SIG-M5 treated with dmso at 0.1 percent for 504 hours (cell line): ENCODE results near the gene UQCC2.

ENCODE experiments used
- DNase-seq: peaks from one replicate; lab custom pipeline; 2025; ENCODE audit not compliant: unreplicated experiment; lab: John Stamatoyannopoulos, UW

Gene UQCC2

GRCh38 chr6:33744001-33744848 lies 32.7 kb upstream of the UQCC2 start:
- peak; percentile 64 for DNase-seq

- DNase-seq = no peak
Measured at GRCh38 chr6:33742837-33743236, 31.3 kb upstream of the UQCC2 start.

GRCh38 chr6:33742092-33742491 lies 30.6 kb upstream of the UQCC2 start:
- DNase-seq = no peak

GRCh38 chr6:33740794-33741193 lies 29.3 kb upstream of the UQCC2 start:
- no peak for DNase-seq

- DNase-seq = peak; percentile 15
Measured at GRCh38 chr6:33740204-33740608, 28.7 kb upstream of the UQCC2 start.

GRCh38 chr6:33739571-33739970 lies 28.1 kb upstream of the UQCC2 start:
- no peak for DNase-seq

GRCh38 chr6:33738879-33739278 lies 27.4 kb upstream of the UQCC2 start:
- no peak for DNase-seq

GRCh38 chr6:33738153-33738552 lies 26.7 kb upstream of the UQCC2 start:
- no peak for DNase-seq

GRCh38 chr6:33737267-33738026 lies 25.9 kb upstream of the UQCC2 start:
- DNase-seq = no peak

- no peak for DNase-seq
Measured at GRCh38 chr6:33735216-33735615, 23.7 kb upstream of the UQCC2 start.

- DNase-seq = no peak
Measured at GRCh38 chr6:33733709-33734007, 22.2 kb upstream of the UQCC2 start.

- no peak for DNase-seq
Measured at GRCh38 chr6:33732817-33733708, 21.6 kb upstream of the UQCC2 start.

- DNase-seq = no peak
Measured at GRCh38 chr6:33732385-33732784, 20.9 kb upstream of the UQCC2 start.

- peak; percentile 36 for DNase-seq
Measured at GRCh38 chr6:33731751-33732282, 20.3 kb upstream of the UQCC2 start.

GRCh38 chr6:33731035-33731434 lies 19.5 kb upstream of the UQCC2 start:
- DNase-seq = no peak

GRCh38 chr6:33730611-33731010 lies 19.1 kb upstream of the UQCC2 start:
- no peak for DNase-seq

GRCh38 chr6:33729059-33729458 lies 17.6 kb upstream of the UQCC2 start:
- no peak for DNase-seq

- DNase-seq = no peak
Measured at GRCh38 chr6:33728438-33728837, 16.9 kb upstream of the UQCC2 start.

- DNase-seq = no peak
Measured at GRCh38 chr6:33727932-33728331, 16.4 kb upstream of the UQCC2 start.

- DNase-seq = no peak
Measured at GRCh38 chr6:33727126-33727525, 15.6 kb upstream of the UQCC2 start.

- no peak for DNase-seq
Measured at GRCh38 chr6:33726696-33727095, 15.2 kb upstream of the UQCC2 start.
